ENCODE results near the gene COL25A1. TPM values are rescaled to one million over a fixed set of nuclear protein-coding genes. Genes with fewer than 3 reads are reported as not detected.

The COL25A1 gene
- total and polyA plus RNA-seq, 11 donors = 0.19 to 1.8 (median 0.50) TPM

- intact Hi-C loops (cut with DNase I) = loop anchor here (1.0 to 10.0 kb wide), 6 partner anchors 73 to 572 kb away; partner anchors contain the start of gene ETNPPL (in 1 of the 10)
- DNase-seq = no peak
- Histone ChIP-seq H3K27me3 (no peaks in the 10 kb centered on the region), H3K27ac (no peak overlapping the region), H3K9me3 (no peaks in the 10 kb centered on the region), H3K4me1 (peaks cover 0 to 19% (median 0%) of the 10 kb centered on the region in 12 donors), H3K4me3 (no peak overlapping the region), H3K36me3 (no peaks in the 10 kb centered on the region)
- no peak for ATAC-seq
- WGBS, 4 donors = 30 to 32% (median 32%) methylated on average over 3 of the region's 3 CpGs
- no peak for TF ChIP-seq POLR2A (IDR thresholded peaks at IDR 0.05)
- TF ChIP-seq CTCF (IDR thresholded peaks at IDR 0.05) = peak; percentile 45 to 78 (median 70)
Observed at GRCh38 chr4:108834835-108835384, 467.5 kb downstream of the COL25A1 start.

- Histone ChIP-seq H3K4me1 (peaks cover 0 to 22% (median 0%) of the 10 kb centered on the region in 12 donors), H3K27ac (no peak overlapping the region), H3K27me3 (no peaks in the 10 kb centered on the region), H3K36me3 (no peaks in the 10 kb centered on the region), H3K9me3 (no peaks in the 10 kb centered on the region), H3K4me3 (no peak overlapping the region)
- ATAC-seq = no peak
- intact Hi-C loops (cut with DNase I) = loop anchor here in 8 of 10 donors (1.0 to 10.0 kb wide), 6 partner anchors 72 to 573 kb away; partner anchors contain the start of gene ETNPPL (in 1 of the 8)
- WGBS, 4 donors = 81 to 83% (median 83%) methylated on average over 9 of the region's 9 CpGs
- no peak for DNase-seq
- TF ChIP-seq CTCF (IDR thresholded peaks at IDR 0.05) (no peak), POLR2A (IDR thresholded peaks at IDR 0.05) (no peak)
Observed at GRCh38 chr4:108834166-108834834, 468.2 kb downstream of the COL25A1 start.

GRCh38 chr4:108833046-108833445 is 469.4 kb downstream of the COL25A1 start:
- Histone ChIP-seq H3K27ac (no peak overlapping the region), H3K9me3 (no peaks in the 10 kb centered on the region), H3K36me3 (no peaks in the 10 kb centered on the region), H3K4me1 (peaks cover 0 to 28% (median 3%) of the 10 kb centered on the region in 12 donors), H3K27me3 (no peaks in the 10 kb centered on the region), H3K4me3 (no peak overlapping the region)
- 69 to 92% (median 90%) methylated on average over 4 of the region's 4 CpGs for WGBS, 4 donors
- intact Hi-C loops (cut with DNase I) = loop anchor here in 5 of 10 donors (5.0 to 10.0 kb wide), 3 partner anchors 71 to 574 kb away; partner anchors contain the start of gene ETNPPL (in 1 of the 5)
- TF ChIP-seq CTCF (IDR thresholded peaks at IDR 0.05) = peak in 1 of 12 donors; percentile 10
- TF ChIP-seq POLR2A (IDR thresholded peaks at IDR 0.05) = no peak
- ATAC-seq (no peak), DNase-seq (no peak)

GRCh38 chr4:108831886-108832285 is 470.6 kb downstream of the COL25A1 start:
- intact Hi-C loops (cut with DNase I) = loop anchor here in 5 of 10 donors (5.0 to 10.0 kb wide), 3 partner anchors 70 to 575 kb away; partner anchors contain the start of gene ETNPPL (in 1 of the 5)

More at GRCh38 chr4:108831886-108832285, 470.6 kb downstream of the COL25A1 start:
- peaks cover 0 to 28% (median 3%) of the 10 kb centered on the region in 12 donors for H3K4me1 ChIP-seq
- DNase-seq (no peak), ATAC-seq (no peak)
- 36 to 40% (median 38%) methylated on average over 3 of the region's 3 CpGs for WGBS, 4 donors
- no peak overlapping the region for H3K27ac ChIP-seq
- no peak overlapping the region for H3K4me3 ChIP-seq
- no peaks in the 10 kb centered on the region for H3K27me3 ChIP-seq
- TF ChIP-seq POLR2A (IDR thresholded peaks at IDR 0.05) (no peak), CTCF (IDR thresholded peaks at IDR 0.05) (no peak)
- H3K9me3 ChIP-seq = no peaks in the 10 kb centered on the region
- no peaks in the 10 kb centered on the region for H3K36me3 ChIP-seq

Measured in heart left ventricle (tissue), 16 donors.